ENCODE measurements around the gene CREB5. TPM values are rescaled to one million over a fixed set of nuclear protein-coding genes. Genes with fewer than 3 reads are reported as not detected.

CREB5 gene
- total RNA-seq, 2 donors from 2014 or later, result 0.53 to 2.6 TPM

GRCh38 chr7:28688174-28688573 is 275.9 kb downstream of the CREB5 start:
- Mint-ChIP-seq H3K27me3 (ENCODE audit: insufficient read depth) (peaks cover 17% of the 10 kb centered on the region), H3K36me3 (ENCODE audit: low read depth) (no peaks in the 10 kb centered on the region), H3K27ac (no peak overlapping the region), H3K9me3 (no peaks in the 10 kb centered on the region), H3K4me1 (no peaks in the 10 kb centered on the region), H3K4me3 (no peak overlapping the region)
- Histone ChIP-seq H3K36me3 (ENCODE audit: control insufficient read depth, insufficient read depth, low read length) (no peaks in the 10 kb centered on the region), H3K9ac (ENCODE audit: extremely low read depth, low read length, poor library complexity, severe bottlenecking) (no peak overlapping the region), H3K4me3 (ENCODE audit: low read length) (no peak overlapping the region), H3K9me3 (ENCODE audit: control insufficient read depth, low read length) (no peaks in the 10 kb centered on the region), H3K27me3 (ENCODE audit: control insufficient read depth, insufficient read depth, low read length, poor library complexity, severe bottlenecking) (peaks cover 29% of the 10 kb centered on the region), H3K4me1 (ENCODE audit: control insufficient read depth, insufficient read depth, low read length) (peaks cover 3% of the 10 kb centered on the region), H3K27ac (ENCODE audit: low read depth, low read length) (no peak overlapping the region)
- no peak for DNase-seq
- WGBS, 2 experiments (ENCODE audit: insufficient coverage in 1 of 2, insufficient read length in 1 of 2), result 90 to 93% methylated on average over 1 to 2 of the region's 2 CpGs
- no peak for TF ChIP-seq CTCF (conservative IDR thresholded peaks at IDR 0.05)

- Histone ChIP-seq H3K27ac (ENCODE audit: low read depth, low read length) (no peak overlapping the region), H3K9me3 (ENCODE audit: control insufficient read depth, low read length) (no peaks in the 10 kb centered on the region), H3K27me3 (ENCODE audit: control insufficient read depth, insufficient read depth, low read length, poor library complexity, severe bottlenecking) (peaks cover 25% of the 10 kb centered on the region), H3K36me3 (ENCODE audit: control insufficient read depth, insufficient read depth, low read length) (no peaks in the 10 kb centered on the region), H3K9ac (ENCODE audit: extremely low read depth, low read length, poor library complexity, severe bottlenecking) (no peak overlapping the region), H3K4me1 (ENCODE audit: control insufficient read depth, insufficient read depth, low read length) (peaks cover 3% of the 10 kb centered on the region), H3K4me3 (ENCODE audit: low read length) (no peak overlapping the region)
- H3K9me3 Mint-ChIP-seq, result no peaks in the 10 kb centered on the region
- no peak for DNase-seq
- no peak for TF ChIP-seq CTCF (conservative IDR thresholded peaks at IDR 0.05)
- no peak overlapping the region for H3K4me3 Mint-ChIP-seq
- no peak overlapping the region for H3K27ac Mint-ChIP-seq
- H3K4me1 Mint-ChIP-seq, result no peaks in the 10 kb centered on the region
- WGBS, 2 experiments (ENCODE audit: insufficient coverage in 1 of 2, insufficient read length in 1 of 2), result 89 to 97% methylated on average over 3 to 5 of the region's 5 CpGs
- H3K36me3 Mint-ChIP-seq (ENCODE audit: low read depth), result no peaks in the 10 kb centered on the region
- peaks cover 12% of the 10 kb centered on the region for H3K27me3 Mint-ChIP-seq (ENCODE audit: insufficient read depth)
These were observed 276.3 kb downstream of the CREB5 start for GRCh38 chr7:28688651-28689050.

GRCh38 chr7:28695300-28696295 is 283.3 kb downstream of the CREB5 start:
- TF ChIP-seq CTCF (conservative IDR thresholded peaks at IDR 0.05), result no peak
- peaks cover 7% of the 10 kb centered on the region for H3K4me1 Mint-ChIP-seq
- H3K9ac ChIP-seq (ENCODE audit: extremely low read depth, low read length, poor library complexity, severe bottlenecking), result no peak overlapping the region
- no peaks in the 10 kb centered on the region for H3K36me3 Mint-ChIP-seq (ENCODE audit: low read depth)
- H3K4me3 Mint-ChIP-seq, result no peak overlapping the region
- no peaks in the 10 kb centered on the region for H3K9me3 Mint-ChIP-seq
- peak overlapping the region; percentile 48 for H3K27ac ChIP-seq (ENCODE audit: low read depth, low read length)
- no peaks in the 10 kb centered on the region for H3K4me1 ChIP-seq (ENCODE audit: control insufficient read depth, insufficient read depth, low read length)
- peak overlapping the region; percentile 28 for H3K27ac Mint-ChIP-seq
- H3K9me3 ChIP-seq (ENCODE audit: control insufficient read depth, low read length), result no peaks in the 10 kb centered on the region
- WGBS, 2 experiments (ENCODE audit: insufficient coverage in 1 of 2, insufficient read length in 1 of 2), result 71 to 78% methylated on average over 2 to 5 of the region's 5 CpGs
- H3K27me3 ChIP-seq (ENCODE audit: control insufficient read depth, insufficient read depth, low read length, poor library complexity, severe bottlenecking), result no peaks in the 10 kb centered on the region
- no peaks in the 10 kb centered on the region for H3K27me3 Mint-ChIP-seq (ENCODE audit: insufficient read depth)
- H3K4me3 ChIP-seq (ENCODE audit: low read length), result no peak overlapping the region
- peak; percentile 60 for DNase-seq
- no peaks in the 10 kb centered on the region for H3K36me3 ChIP-seq (ENCODE audit: control insufficient read depth, insufficient read depth, low read length)
